Activated CD8-positive, alpha-beta T cell treated with anti-CD3 and anti-CD28 coated beads for 36 hours (primary cell): ENCODE measurements around the gene LRRC8B. TPM values are rescaled to one million over a fixed set of nuclear protein-coding genes. Genes with fewer than 3 reads are reported as not detected.

ENCODE experiments used
- ATAC-seq: fragments of 200-7000 bp; cut with Tn5 transposase; one replicate; pipeline ENCODE4 v1.10.0; 2021; ENCODE audit warnings: mild to moderate bottlenecking, moderate library complexity
- CTCF ChIA-PET: fragments of 350-600 bp; sonication (Branson Sonifier 250); formaldehyde crosslinking; loops from one replicate; lab custom pipeline; 2021; ENCODE audit warnings: antibody characterized with exemption; lab: Charles Lee
- POLR2A ChIA-PET: fragments of 350-600 bp; sonication (Branson Sonifier 250); formaldehyde crosslinking; loops from one replicate; lab custom pipeline; 2021; ENCODE audit warnings: antibody characterized with exemption; lab: Charles Lee
- DNase-seq: peaks from one replicate; pipeline ENCODE4 v3.0.0-alpha.2; 2020
- H3K27ac Mint-ChIP-seq: one replicate; pipeline ENCODE4 v1.8.0; 2021; ENCODE audit warnings: mild to moderate bottlenecking, mixed read lengths
- H3K27me3 Mint-ChIP-seq: one replicate; pipeline ENCODE4 v1.8.0; 2021; ENCODE audit warnings: mixed read lengths
- H3K36me3 Mint-ChIP-seq: one replicate; pipeline ENCODE4 v1.8.0; 2021; ENCODE audit warnings: low read depth, mixed read lengths
- H3K4me1 Mint-ChIP-seq: one replicate; pipeline ENCODE4 v1.8.0; 2021; ENCODE audit warnings: low read depth, mixed read lengths
- H3K4me3 Mint-ChIP-seq: one replicate; pipeline ENCODE4 v1.8.0; 2021; ENCODE audit warnings: mild to moderate bottlenecking, moderate library complexity, mixed read lengths
- H3K9me3 Mint-ChIP-seq: one replicate; pipeline ENCODE4 v1.8.0; 2021; ENCODE audit warnings: mixed read lengths
- intact Hi-C: fragments of 100-400 bp; cut with micrococcal nuclease; formaldehyde crosslinking; loops from one replicate; pipeline ENCODE4 v1.10.0; 2022
- total RNA-seq, 2 experiments: library from RNA; stranded (reverse); gene quantifications; one replicate each; pipeline ENCODE4 v1.2.3, GENCODE V29; 2021
- TF ChIP-seq, protein P1 (sequence below): fragments of 200-600 bp; IDR thresholded peaks from one replicate; pipeline ENCODE4 v1.8.0; 2022; ENCODE audit warnings: antibody characterized with exemption, mild to moderate bottlenecking

LRRC8B gene
- total RNA-seq, 2 experiments from 2014 or later: 24.9 to 31.7 TPM

DNA sequence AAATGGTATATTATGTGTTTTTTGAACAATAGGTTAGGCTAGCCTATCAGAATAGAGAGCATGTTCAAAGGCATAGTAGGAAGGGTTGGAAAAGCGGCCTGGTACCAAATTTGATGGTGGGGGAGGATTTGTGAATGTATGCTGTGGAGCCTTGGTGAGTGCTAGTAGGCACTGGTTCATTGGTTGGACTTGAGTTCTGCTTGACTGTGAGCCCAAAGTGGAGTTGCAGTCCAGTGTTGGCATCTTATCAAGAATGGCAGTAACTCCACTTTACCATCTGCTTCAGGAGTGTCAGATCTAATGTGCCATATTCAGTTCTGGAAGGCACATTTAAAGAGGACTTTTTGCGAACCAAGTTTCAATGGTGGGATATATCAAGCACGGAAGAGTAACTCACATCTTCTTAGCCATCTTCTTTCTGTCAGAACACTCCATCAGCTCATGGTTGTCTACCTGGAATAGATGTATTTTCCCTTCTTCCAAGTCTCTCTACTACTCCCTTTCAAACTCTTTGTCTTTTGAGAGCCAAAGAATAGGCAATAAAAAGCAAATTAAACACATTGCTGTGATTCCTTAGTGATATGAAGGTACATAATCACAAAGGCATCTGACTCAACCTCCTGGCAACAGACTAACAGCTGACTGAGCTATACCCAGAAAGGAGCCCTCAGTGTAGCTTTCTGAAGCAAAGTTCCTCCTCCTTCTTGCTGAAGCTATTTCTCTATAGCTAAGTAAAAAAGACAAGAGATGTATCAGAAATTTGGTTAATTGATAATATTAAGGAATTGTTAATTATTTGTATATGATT is 21.7 kb downstream of the LRRC8B start:
- ChIA-PET CTCF (interaction anchor here (1.1 to 2.7 kb wide), 4 partner anchors 10 to 65 kb away, joined by 3 to 6 read pairs (median 4); no protein-coding TSS in a partner anchor), POLR2A (interaction anchor here (0.9 to 2.3 kb wide), 6 partner anchors 9 to 62 kb away, joined by 3 to 9 read pairs (median 4); partner anchors contain the start of gene LRRC8B)
- Mint-ChIP-seq H3K36me3 (peaks cover 53% of the 10 kb centered on the region), H3K4me3 (peak overlapping the region; percentile 23), H3K27me3 (no peaks in the 10 kb centered on the region), H3K9me3 (no peaks in the 10 kb centered on the region), H3K27ac (peak overlapping the region; percentile 84), H3K4me1 (peaks cover 83% of the 10 kb centered on the region)
- ATAC-seq (peak; percentile 47), DNase-seq (peak; percentile 36)
- TF ChIP-seq, protein P1, sequence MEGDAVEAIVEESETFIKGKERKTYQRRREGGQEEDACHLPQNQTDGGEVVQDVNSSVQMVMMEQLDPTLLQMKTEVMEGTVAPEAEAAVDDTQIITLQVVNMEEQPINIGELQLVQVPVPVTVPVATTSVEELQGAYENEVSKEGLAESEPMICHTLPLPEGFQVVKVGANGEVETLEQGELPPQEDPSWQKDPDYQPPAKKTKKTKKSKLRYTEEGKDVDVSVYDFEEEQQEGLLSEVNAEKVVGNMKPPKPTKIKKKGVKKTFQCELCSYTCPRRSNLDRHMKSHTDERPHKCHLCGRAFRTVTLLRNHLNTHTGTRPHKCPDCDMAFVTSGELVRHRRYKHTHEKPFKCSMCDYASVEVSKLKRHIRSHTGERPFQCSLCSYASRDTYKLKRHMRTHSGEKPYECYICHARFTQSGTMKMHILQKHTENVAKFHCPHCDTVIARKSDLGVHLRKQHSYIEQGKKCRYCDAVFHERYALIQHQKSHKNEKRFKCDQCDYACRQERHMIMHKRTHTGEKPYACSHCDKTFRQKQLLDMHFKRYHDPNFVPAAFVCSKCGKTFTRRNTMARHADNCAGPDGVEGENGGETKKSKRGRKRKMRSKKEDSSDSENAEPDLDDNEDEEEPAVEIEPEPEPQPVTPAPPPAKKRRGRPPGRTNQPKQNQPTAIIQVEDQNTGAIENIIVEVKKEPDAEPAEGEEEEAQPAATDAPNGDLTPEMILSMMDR: no peak
- intact Hi-C loops: no loop called here

DNA sequence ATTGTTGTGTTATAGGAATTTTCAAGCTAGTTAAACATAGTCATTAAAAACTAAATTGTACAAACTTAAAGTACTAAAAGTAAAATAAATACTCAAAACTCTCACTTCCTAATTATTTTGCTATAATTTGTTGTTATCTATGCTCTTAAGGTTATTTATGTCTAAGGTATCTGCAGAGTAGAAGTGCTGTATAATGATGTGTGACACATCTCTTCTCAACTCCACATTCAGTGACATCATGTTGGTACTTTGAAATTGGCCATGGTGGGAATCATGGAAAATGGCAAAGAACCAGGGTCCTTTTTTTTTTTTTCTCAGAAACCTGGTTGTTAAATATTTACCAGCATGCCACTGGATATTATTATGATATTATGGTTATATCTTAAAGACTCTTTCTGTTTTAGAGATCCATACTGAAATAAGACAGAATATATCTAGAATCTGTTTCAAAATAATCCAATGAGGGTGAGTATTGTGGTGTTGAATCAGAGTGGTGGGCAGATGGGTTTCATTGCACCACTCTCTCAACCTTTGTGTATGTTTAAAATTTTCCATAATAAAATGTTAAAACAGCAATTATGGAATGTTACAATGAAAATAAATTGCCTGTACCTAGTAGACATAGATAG is 22.4 kb downstream of the LRRC8B start:
- Mint-ChIP-seq H3K36me3 (peaks cover 53% of the 10 kb centered on the region), H3K27ac (peak overlapping the region; percentile 84), H3K27me3 (no peaks in the 10 kb centered on the region), H3K9me3 (no peaks in the 10 kb centered on the region), H3K4me1 (peaks cover 83% of the 10 kb centered on the region), H3K4me3 (peak overlapping the region; percentile 7)
- TF ChIP-seq, protein P1: no peak
- intact Hi-C loops: no loop called here
- DNase-seq (peak; percentile 21), ATAC-seq (peak; percentile 21)
- ChIA-PET CTCF (interaction anchor here (1.1 to 2.7 kb wide), 4 partner anchors 11 to 64 kb away, joined by 3 to 6 read pairs (median 4); no protein-coding TSS in a partner anchor), POLR2A (interaction anchor here (1.0 to 2.3 kb wide), 5 partner anchors 10 to 61 kb away, joined by 3 to 9 read pairs (median 3); partner anchors contain the start of gene LRRC8B)

DNA sequence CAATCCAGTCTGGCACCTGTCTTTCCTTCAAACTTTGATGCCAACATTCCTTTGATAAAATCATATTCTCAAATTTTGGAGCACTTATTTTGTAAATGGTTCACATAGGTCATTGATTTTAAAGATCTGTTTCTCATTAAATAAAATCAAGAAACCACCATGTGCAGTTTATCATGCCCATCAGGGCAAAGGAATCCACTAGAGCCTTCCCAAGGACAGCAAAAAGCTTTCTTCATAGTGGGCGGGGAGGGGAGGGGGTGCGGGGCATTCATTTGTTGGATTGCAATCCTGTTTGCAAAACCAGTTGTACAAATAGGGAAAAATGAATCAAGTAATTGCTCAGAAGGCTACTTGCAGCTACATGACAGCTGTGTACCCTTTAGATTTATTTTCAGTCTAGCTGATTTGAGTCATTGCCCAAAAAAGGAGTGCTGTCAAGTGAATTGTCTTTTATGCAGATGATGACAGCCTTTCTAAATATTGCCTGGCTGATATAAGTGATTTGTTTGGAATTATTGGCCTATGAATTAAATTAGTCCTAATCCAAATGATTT is 23.0 kb downstream of the LRRC8B start:
- Mint-ChIP-seq H3K4me1 (peaks cover 84% of the 10 kb centered on the region), H3K9me3 (no peaks in the 10 kb centered on the region), H3K27me3 (no peaks in the 10 kb centered on the region), H3K27ac (peak overlapping the region; percentile 84), H3K4me3 (peak overlapping the region; percentile 7), H3K36me3 (peaks cover 50% of the 10 kb centered on the region)
- intact Hi-C loops: no loop called here
- ChIA-PET CTCF (interaction anchor here (2.7 kb wide), 1 partner anchor 12 kb away, joined by 6 read pairs; no protein-coding TSS in a partner anchor), POLR2A (interaction anchor here (1.0 kb wide), 1 partner anchor 177 kb away, joined by 3 read pairs; no protein-coding TSS in a partner anchor)
- ATAC-seq (peak; percentile 55), DNase-seq (peak; percentile 53)
- TF ChIP-seq, protein P1: no peak

DNA sequence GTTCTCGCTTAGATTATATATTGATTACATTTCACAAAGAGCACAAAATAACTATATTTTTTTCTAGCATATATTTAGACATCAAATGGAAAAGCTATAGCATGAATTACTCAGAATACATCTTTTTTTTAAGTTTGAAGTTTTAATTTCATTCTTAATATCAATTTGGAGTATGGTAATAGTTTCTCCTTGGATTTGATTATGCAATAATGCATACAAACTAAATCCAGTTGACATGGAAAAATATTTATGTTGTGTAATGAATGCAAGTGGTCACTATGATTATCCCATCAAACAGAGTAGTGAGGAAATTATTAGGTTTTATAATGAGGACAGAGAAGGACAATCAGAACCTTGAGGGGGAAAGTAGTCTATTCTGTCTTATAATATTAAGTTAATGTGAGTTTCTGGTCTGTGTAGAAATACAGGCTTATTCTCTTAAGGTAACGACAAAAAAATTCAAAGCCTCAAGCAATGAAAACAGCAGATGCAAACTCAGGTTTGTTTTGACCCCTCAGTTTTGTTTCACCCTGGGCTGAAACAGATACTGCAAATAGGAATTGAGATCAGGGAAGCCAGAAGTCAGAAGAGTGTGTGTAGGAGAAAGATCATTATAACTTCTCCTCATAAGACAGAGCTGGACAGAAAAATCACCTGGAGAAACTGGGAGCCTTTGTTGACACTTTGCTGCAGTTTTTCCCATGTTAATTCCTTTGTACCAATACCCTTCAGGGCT is 23.7 kb downstream of the LRRC8B start:
- ChIA-PET CTCF (interaction anchor here (1.2 to 2.7 kb wide), 3 partner anchors 12 to 215 kb away, joined by 3 to 6 read pairs (median 5); no protein-coding TSS in a partner anchor), POLR2A (interaction anchor here (1.0 kb wide), 2 partner anchors 123 to 176 kb away, joined by 3 read pairs; no protein-coding TSS in a partner anchor)
- intact Hi-C loops: no loop called here
- Mint-ChIP-seq H3K27me3 (no peaks in the 10 kb centered on the region), H3K4me1 (peaks cover 84% of the 10 kb centered on the region), H3K9me3 (no peaks in the 10 kb centered on the region), H3K4me3 (no peak overlapping the region), H3K27ac (peak overlapping the region; percentile 84), H3K36me3 (peaks cover 48% of the 10 kb centered on the region)
- TF ChIP-seq, protein P1: no peak
- DNase-seq (no peak), ATAC-seq (no peak)
